HL-60 (cell line): ENCODE data around the gene TMEM82.

Experiments
- DNase-seq, 2 experiments: peaks; one replicate each; pipeline ENCODE4 v3.0.0-alpha.2; 2010 to 2020; ENCODE audit warnings: low read depth in 1 of 2, low spot score in 1 of 2
- H3K27ac ChIP-seq: fragments of 250-450 bp; sonication (Bioruptor Pico); replicated peaks from 2 replicates; pipeline ENCODE4 v1.5.1; 2020; ENCODE audit warnings: mild to moderate bottlenecking, moderate library complexity
- H3K27me3 ChIP-seq: fragments of 250-450 bp; sonication (Bioruptor Pico); 2 replicates; pipeline ENCODE4 v1.5.1; 2021; ENCODE audit warnings: mild to moderate bottlenecking, moderate library complexity; ENCODE audit not compliant: insufficient read depth, poor library complexity, severe bottlenecking
- H3K4me3 ChIP-seq: replicated peaks from 2 replicates; pipeline ENCODE4 v1.5.1; 2011; ENCODE audit warnings: mild to moderate bottlenecking, control low read depth, low read length; ENCODE audit not compliant: insufficient read depth
- CTCF ChIP-seq: IDR thresholded peaks from one replicate; pipeline ENCODE4 v1.5.1; 2011; ENCODE audit warnings: low read length, control low read depth, inconsistent platforms; ENCODE audit not compliant: insufficient read depth
- GABPA ChIP-seq: IDR thresholded peaks from 2 replicates; pipeline ENCODE4 v1.6.1; 2012; ENCODE audit warnings: low read depth
- POLR2AphosphoS5 ChIP-seq: IDR thresholded peaks from 2 replicates; pipeline ENCODE4 v1.6.1; 2012; ENCODE audit warnings: low read depth
- REST ChIP-seq: IDR thresholded peaks from 2 replicates; pipeline ENCODE4 v1.6.1; 2012; ENCODE audit warnings: low read depth; ENCODE audit not compliant: insufficient replicate concordance
- SPI1 ChIP-seq: IDR thresholded peaks from 2 replicates; pipeline ENCODE4 v1.6.1; 2012; ENCODE audit warnings: low read depth, mild to moderate bottlenecking, borderline replicate concordance

Gene TMEM82

GRCh38 chr1:15749399-15750291 is 7.3 kb downstream of the TMEM82 start:
- no peak overlapping the region for H3K27ac ChIP-seq
- no peak for DNase-seq
- no peaks in the 10 kb centered on the region for H3K27me3 ChIP-seq
- TF ChIP-seq REST = no peak
- TF ChIP-seq POLR2AphosphoS5 = no peak
- TF ChIP-seq SPI1 = no peak
- TF ChIP-seq CTCF = no peak
- no peak for TF ChIP-seq GABPA
- H3K4me3 ChIP-seq = no peak overlapping the region

- Histone ChIP-seq H3K27ac (no peak overlapping the region), H3K27me3 (no peaks in the 10 kb centered on the region), H3K4me3 (no peak overlapping the region)
- DNase-seq = no peak
- TF ChIP-seq GABPA (no peak), POLR2AphosphoS5 (no peak), SPI1 (no peak), CTCF (no peak), REST (no peak)
Observed at GRCh38 chr1:15750924-15751323, 8.6 kb downstream of the TMEM82 start.

GRCh38 chr1:15751717-15752116 is 9.4 kb downstream of the TMEM82 start:
- Histone ChIP-seq H3K4me3 (no peak overlapping the region), H3K27me3 (peaks cover 6% of the 10 kb centered on the region), H3K27ac (no peak overlapping the region)
- TF ChIP-seq POLR2AphosphoS5 = no peak
- TF ChIP-seq SPI1 = no peak
- TF ChIP-seq GABPA = no peak
- no peak for TF ChIP-seq CTCF
- no peak for DNase-seq
